HCEC 1CT (cell line): Measurements from ENCODE around the gene TTYH2.
"Not testable (repeated sequence)": the region's sequence is repeated elsewhere in the genome, so short reads cannot be mapped to it uniquely, and the experiment has no call there.

Source experiments
- DNase-seq: peaks from one replicate; pipeline ENCODE4 v3.0.0-alpha.2; 2017

Gene TTYH2

DNA sequence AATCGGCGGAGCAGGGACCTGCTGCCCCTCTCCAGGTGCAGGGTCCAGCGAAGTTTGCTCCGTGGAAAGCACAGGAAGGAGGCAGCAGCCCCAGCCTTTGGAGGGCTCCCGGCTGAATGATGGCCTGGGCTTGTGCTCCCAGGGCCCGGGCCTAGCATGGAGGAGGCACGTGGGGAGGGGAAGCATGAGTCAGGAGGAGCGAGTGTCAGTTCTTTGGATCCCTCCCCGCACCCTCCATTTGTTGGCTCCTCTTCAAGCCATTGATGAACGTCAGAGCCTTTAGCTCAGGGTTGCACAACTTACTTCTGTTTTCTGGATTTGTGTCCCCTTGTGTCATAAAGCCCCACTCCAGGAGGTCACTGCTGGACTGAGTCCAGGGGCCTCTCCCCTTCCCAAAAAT lies 25.8 kb downstream of the TTYH2 start:
- no peak for DNase-seq

DNA sequence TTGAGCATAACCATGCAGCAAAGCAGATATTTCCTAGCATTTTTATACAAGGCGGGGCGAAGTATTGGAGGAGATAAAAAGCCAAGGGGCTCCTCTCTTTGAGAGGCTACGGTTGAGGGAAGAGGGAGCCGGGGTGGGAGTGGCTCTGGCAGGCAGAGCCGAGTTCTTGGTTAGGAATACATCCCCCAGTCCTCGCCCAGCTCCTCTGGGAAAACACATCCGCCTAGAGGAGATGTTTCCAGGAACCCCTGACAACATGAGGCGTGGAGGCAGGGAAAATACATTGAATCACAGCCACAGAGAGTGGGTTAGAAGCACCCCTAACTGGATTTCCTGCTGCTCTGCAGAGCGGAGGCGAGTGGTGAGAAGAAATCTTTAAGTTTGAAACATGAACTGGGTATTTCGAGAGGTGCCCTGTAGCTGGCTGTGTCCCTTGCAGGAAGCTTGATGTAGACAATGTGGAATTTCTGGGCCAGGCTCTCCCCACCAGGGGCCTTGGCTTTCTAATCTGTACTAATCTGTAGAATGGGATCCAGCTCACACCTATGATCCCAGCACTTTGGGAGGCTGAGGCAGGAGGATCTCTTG lies 27.3 kb downstream of the TTYH2 start:
- DNase-seq = no peak

DNA sequence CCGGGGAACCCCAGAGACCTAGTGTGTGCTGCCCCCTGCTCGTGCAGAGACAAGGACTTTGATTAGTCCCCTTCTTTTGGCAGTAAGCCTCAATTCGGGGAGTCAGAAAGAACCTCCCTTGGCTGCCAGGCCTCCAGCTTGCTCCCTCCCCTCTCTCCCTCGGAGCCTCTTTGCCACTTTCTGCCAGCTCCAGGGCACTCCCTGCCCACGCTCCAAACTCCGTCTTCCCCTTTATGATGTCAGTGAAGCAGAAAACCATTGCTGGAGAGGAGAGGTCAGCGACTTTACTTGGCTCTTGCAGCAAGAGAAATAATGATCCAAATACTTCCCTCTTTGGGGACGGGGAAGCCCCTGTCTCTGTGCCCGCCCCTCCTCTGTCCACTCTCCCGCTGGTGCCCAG lies 28.1 kb downstream of the TTYH2 start:
- no peak for DNase-seq

DNA sequence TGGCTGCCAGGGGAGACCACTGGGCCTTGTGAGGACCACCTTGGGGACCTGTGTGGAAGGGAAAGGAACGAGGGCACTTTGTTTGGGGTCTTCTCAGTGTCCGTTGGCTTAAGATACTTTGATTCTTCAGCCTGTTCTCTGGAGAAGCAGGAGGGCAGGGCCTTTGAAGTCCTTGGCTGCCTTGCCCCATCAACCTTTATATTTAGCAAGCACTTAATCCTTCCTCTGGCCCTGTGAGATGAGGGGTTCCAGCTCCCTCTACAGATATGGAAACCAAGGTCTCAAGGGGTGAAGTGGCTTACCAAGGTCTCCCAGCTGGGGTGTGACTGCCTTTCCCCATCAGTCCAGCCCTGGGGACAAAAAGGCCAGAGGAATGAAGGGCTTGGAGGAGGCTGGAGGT lies 28.5 kb downstream of the TTYH2 start:
- no peak for DNase-seq

DNA sequence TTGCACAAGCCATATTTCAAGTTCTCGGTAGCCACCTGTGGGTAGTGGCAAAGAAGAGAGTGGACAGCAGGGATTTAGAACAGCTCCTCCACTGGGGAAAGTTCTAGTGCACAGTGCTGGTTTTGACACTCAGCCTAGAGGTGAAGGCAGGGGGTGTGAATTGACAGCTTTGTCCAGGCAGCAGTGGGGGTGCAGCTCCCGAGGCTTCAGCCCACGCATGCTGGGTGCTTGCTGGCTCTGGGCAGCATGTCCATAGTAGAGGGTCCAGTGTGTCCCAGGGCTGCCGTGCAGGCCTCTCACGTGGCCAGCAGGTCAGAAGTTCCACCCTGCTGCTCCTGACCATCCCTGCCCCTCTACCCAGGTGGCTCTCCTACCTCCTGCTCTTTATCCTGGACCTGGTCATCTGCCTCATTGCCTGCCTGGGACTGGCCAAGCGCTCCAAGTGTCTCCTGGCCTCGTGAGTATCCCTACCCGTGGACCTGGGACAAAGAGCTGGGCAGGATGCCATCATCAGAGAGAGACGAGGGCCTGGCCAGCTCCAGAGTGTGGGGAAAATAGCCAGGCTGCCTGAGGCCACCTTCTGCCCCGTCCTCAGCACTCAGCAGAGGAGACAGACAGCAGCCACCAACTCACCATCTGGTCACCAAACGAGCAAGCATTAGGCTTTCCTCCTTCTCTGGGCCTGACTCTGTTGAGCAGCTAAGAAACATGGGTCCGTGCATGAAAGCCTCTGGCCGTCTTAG lies 29.8 kb downstream of the TTYH2 start:
- DNase-seq = no peak

DNA sequence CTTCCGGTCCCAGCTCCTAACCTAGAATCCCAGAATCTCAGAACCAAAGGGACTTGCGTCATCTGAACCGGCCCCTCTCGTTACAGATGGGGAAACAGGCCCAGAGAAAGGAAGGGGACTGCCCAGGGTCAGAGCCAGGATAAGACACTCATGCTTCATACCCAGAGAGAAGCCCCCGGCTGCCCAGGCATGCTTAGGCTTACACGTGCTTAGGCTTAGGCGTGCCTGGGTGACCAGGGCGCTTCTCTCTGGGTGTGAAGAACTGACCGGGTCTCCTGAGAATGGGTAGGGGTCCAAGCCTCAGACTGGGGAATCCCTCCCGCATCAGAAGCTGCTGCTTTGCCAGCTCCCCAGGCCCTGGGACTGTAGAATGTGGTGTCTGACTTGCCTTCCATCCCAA lies 30.8 kb downstream of the TTYH2 start:
- DNase-seq = no peak

DNA sequence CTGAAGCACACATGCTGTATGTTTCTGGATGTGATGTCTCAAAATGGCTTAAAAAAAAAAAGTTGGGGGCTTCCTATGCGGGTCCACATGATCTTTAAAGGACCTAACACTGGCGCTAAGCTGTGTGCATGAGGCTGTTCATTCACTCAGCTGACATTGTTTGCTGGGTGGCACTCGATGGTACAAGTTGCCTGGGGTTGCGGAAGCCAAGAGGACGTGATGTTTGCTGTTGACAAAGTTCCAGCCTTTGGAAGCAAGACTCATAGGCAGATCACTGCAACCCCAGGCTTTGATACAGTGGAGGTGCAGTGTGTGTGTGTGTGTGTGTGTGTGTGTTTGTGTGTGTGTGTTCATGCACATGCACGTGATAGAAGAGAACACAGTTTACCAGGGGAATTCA lies 31.2 kb downstream of the TTYH2 start:
- no peak for DNase-seq

DNA sequence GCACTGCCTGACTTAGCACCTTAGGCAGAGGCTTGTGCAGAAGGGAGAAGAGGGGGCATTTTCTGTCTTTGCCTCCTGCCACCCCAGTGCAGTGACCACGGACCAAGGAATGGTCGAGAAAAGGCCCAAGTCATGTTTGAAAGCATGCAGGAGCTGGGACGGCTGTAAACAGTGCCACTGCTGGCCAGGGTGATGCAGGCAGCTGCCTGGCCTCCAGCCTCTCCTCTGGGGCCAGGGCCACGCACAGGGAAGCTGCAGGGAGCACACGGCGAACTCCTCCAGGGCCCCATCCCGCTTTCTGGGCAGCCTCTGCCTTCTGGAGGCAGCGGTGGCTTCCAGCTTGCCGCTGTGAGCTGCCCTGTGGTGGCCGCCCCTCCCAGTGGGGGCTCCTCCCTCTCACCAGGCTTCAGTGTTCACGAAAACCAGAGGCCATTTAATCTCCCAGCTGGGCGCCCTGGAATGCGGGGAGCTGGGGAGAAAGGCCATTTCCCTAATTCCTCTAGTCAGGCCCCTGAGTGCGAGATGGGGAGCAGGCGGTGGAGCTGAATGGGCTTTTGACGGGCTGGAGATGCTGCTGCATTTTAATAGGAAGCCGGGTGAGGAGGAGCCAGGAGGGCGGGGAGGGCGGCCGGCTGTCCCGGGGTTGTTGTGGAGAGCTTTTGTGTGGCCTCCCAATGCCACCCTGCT lies 31.9 kb downstream of the TTYH2 start:
- no peak for DNase-seq

DNA sequence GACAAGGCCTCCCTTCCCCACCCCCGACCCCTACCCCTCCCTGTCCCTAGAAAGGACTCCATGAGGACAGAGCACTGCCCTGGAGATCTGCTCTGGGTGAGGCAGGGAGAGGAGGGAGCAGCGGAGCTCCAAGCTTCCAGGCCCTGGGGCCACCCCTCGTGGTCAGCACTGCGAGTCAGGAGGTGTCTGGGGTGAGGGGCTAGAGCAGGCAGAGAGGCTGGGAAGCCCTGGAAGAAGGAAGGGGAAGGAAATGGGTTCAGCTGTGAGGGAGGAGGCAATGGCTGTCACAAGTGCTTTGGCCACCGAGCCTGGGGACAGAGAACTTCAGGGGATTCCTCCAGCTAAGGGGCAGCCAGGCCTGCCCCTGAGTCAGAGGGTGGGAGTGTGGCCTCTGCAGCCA lies 32.5 kb downstream of the TTYH2 start:
- no peak for DNase-seq

DNA sequence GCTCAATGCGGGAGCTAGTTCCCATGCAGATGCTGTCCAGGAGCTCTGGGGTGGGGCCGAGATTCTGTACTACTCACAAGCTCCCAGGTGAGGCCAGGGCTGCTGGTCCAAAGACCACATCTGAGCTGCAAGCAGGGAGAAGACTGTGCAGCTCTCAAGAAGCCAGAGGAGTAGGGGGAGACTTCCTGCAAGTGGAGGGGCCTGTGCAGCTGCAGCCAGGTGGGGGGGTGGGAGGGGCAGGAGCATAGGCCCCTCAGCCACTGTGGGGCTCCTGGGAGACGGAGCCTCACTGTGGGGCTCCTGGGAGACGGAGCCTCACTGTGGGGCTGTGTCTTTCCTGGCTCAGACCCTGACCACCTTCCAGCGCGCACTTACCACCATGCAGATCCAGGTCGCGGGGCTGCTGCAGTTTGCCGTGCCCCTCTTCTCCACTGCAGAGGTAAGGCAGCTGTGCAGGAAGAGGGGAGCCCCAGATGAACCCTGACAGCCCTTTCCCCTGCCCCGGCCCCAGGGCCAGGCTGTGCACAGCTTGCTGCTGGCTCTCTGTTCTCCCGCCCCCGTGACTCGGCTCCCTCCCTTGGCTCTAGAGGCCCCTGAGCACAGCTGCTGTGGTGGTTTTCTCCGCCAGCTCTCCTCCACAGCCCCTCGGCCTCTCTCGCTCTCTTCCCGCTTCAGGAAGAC lies 36.4 kb downstream of the TTYH2 start:
- DNase-seq = no peak

DNA sequence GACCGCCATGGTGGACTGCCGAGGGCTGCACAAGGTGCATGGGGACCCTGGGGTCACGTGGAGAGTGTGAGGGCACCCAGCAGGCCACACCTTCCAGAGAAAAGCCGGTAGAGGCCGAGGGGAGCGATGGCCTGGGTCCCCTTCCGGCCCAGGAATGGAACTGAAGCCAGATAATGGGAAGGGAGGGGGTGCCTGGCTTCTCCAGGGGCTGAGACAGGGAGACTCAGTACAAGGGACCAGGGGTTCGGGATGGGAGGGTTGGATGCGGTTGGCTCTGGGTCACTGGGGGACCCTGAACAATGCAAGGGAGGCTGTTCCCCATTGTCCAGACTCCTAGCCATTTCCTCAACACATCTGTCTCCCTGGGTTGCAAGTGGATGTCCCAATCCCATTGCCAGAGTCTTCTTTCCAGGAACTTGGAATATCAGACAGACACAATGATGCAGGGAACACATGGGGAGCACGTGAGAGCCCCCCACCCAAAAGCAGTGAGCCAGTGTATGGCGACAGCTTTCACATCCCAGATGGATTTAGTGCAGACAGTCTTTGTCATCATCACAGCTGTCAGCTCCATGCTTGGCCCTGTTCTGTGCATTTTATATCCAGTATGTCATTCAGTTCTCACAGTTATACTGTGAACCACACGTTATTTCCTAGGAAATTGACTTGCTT lies 37.1 kb downstream of the TTYH2 start:
- no peak for DNase-seq

DNA sequence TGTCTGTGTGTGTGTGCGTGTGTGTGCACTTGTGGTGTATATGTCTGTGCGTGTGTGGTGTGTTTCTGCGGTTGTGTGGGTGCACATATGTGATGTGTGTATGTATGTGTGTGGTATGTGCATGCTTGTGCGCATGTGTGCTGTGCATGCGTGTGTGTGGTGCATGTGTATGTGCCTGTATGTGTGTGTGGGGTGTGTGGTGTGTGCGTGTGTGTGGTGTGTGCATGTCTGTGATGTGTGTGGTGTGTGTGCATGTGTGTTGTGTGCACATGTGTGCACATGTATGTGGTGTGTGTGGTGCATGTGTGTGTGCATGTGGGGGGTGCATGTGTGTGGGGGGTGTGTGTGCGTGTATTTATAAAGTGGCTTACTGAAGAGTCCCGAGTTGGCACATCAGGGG lies 37.7 kb downstream of the TTYH2 start:
- DNase-seq = no peak

DNA sequence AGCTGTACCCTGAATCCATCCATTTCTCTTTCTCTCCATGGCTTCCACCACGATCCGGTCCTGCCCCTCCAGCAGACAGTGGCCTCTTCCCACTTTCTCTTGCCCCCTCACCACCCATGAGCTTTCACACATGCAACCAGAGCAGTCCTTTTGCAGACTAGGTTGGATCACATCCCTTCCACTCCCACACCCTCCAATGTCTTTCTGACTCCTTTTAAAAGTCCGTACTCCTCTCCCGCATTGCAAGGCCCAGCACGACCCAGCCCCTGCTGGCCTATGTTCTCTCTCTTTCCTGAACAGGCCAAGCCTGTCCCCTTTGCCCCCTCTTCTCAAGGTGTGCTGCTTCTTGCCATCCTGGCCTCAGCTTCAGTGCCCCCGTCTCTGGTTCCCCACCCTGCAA lies 38.2 kb downstream of the TTYH2 start:
- no peak for DNase-seq

DNA sequence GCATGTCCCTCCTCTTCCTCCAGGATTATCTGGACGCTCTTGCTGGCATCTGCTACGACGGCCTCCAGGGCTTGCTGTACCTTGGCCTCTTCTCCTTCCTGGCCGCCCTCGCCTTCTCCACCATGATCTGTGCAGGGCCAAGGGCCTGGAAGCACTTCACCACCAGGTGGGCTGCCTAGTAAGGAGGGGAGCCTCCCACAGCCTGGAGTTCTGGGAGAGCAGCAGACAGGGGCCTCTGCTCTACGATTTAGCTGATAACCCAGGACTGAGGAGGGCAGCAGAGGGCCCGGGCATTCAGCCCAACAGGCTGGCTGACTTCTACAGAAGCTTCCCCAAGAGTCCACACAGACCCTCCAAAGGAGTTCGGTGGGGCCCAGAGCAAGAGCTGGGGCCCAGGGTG lies 38.8 kb downstream of the TTYH2 start:
- no peak for DNase-seq

DNA sequence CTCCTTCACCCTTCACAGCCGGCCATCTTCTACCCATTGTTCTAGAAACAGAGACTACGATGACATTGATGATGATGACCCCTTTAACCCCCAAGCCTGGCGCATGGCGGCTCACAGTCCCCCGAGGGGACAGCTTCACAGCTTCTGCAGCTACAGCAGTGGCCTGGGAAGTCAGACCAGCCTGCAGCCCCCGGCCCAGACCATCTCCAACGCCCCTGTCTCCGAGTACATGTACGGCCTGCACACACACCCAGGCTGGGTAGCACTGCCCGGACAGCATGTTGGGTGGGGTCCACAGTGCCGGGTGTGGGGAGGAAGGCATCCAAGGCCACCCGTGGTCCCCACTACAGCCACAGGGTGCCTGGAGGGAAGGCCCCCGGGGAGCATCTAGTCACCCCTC lies 39.7 kb downstream of the TTYH2 start:
- no peak for DNase-seq

DNA sequence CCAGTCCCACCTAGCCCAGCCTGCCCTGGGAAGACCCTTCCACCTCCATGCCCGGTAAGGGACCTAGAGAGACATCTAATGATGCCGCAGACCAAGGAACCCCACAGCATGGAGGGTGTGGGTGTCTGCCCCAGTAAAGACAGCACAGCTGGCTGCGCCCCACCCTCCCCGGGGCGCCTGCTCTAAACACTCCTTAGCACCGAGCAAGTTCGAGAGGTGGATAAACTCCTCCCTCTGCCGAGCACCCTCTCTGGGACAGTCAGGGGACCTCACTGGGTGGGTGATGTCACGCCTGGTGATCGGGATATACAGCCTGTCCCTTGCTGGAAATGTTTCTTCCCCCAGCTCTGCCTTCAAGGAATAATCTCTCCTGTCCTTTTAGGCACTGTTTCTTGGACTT lies 43.9 kb downstream of the TTYH2 start:
- DNase-seq = no peak

DNA sequence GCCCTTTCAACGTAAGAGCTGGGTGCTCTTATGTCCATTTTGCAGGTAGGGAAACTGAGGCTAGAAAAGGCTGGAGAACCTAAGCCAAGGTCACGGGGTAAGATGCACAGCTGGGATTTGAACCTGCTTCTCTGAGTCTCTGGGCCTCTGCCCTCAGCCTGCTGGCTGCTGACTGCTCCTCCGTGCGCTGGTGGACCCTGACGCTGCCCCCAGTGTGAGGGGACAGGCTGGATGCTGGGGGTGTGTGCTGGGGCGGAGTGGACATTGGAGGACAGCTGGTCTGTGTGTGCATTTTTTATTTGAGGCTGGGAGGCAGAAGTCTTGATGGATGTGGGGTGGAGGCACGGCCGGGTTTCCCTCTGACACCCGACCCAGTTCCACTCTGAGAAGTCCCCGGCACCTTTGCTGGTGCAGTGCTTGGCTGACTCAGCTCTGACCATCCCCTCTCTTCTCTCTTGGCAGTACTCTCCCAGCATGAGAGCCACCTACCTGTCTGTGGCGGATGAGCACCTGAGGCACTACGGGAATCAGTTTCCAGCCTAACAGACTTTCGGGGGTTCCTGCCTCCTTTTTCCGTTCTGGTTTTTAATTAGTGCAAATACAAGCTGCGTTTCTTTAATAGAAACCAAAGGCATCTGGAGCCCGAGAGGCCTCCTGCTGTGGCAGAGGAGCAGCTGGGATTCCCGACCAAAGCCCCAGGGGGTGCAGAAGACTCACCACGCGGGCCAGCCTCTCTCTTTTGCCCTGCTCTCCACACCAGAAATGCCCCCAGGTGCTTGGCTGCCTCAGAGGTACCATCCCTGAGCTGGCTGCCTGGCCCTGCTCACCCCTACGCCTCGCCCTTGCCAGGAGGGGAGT lies 46.5 kb downstream of the TTYH2 start:
- DNase-seq = no peak

DNA sequence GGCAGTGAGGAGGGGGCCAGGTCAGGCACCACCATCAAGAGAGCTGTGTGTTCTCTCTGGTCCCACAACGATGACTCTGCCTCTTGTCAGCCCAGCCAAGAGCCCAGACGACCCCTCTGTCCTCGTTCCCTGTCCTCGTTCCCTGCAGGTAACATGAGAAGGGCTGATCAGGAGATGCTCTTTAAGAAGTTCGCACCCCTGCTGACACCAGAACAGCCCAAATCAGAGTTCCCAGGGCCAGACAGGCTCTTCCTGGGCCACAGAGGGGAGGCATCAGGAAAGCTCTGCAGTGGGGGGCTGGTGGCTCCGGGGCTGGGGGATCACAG lies 47.1 kb downstream of the TTYH2 start:
- no peak for DNase-seq

DNA sequence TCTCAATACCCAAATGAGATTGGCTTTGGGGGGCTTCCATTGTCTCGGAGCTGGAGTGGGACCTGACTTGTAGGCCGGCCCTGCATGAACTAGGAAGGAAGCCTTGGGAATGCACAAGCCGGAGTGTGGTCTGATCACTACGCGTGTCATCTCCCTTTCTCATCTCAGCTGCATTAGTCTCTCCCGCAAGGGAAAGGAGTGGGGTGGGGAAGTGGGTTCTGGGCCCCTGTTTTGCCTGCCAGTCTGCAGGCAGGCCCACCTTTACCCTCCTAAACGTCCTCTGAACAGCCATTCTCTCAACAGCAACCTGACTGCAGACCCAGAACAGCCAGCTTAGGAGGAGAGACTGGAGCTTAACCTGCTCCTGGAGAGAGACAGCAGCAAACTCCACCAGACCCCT lies 49.2 kb downstream of the TTYH2 start:
- no peak for DNase-seq

DNA sequence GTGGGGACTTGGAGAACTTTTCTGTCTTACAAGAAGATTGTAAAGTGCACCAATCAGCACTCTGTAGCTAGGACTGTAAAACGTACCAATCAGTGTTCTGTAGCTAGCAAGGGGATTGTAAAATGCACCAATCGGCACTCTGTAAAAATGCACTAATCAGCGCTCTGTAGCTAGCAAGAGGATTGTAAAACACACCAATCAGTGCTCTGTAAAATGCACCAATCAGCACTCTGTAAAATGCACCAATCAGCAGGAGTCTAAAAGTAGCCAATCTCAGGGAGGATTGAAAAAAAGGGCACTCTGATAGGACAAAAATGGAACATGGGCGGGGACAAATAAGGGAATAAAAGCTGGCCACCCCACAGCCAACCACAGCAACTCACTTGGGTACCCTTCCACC lies 53.7 kb downstream of the TTYH2 start:
- not testable (repeated sequence) for DNase-seq

DNA sequence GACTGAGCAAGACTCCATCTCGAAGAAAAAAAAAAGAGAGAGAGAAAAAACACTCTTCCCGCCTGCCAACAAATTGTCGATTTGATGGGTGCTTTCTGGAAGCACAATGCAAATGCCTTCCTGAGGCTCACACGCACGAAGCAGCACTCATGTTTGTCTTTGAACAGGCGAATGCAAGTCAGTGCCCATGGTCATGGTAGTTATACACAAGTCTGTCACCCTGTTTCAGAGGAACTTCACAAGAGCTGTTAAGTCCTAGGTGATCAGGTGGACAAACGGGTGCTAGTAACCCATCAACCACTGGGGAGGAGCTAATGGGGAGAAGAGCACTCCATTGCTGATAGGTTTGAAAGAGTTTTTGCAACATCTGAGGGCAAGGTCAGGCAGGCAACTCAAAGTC lies 54.2 kb downstream of the TTYH2 start:
- DNase-seq = no peak

DNA sequence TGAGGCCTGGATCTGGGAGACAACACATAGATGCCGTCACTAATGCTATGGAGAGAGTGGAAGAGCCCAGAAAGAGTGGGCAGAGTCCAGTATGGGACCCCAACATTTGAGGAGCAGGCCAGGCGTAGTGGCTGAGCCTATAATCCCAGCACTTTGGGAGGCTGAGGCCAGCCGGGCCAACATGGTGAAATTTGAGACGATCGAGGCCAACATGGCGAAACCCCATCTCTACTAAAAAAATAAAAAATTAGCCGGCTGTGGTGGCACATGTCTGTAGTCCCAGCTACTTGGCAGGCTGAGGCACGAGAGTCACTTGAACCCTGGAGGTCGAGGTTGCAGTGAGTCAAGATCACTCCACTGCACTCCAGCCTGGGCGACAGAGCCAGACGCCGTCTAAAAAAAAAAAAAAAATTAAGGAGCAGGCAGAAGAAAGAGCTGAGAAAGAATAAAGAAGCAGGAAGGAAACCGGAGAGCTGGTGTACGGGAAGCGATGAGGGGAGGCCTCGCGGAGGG lies 54.7 kb downstream of the TTYH2 start:
- DNase-seq = no peak
